ENCODE measurements around the gene KRTAP3-2.
A peak's percentile ranks its signal among the peaks of the same experiment; 100 is the strongest.

Gene KRTAP3-2

DNA sequence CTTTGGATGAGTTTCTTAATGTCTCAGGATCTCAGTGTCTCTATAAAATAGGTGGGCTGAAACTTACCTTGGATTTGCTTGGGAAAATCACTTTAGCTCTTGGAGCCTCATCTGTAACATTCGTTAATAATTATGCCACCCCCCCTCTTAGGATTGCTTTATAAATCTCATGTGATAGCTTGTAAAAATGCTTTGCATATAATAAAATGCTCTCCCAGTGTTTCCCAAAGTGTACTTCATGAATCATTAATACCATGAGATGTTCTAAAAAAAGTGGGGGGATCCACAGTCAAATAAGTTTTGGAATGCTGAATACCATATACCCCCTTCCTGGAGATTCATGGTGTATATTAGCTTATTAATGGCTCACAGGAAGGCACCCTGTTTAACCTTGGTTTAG lies 38.1 kb downstream of the KRTAP3-2 start:
- no peak overlapping the region for H3K4me3 ChIP-seq (ENCODE audit: low read length)
- DNase-seq (ENCODE audit: low read depth), result no peak
- H3K27me3 ChIP-seq (replicated peaks; ENCODE audit: control insufficient read depth, insufficient read depth, low read length), result no peaks in the 10 kb centered on the region
- H3K9ac ChIP-seq (ENCODE audit: low read length), result no peak overlapping the region
- H3K9me3 ChIP-seq (ENCODE audit: control insufficient read depth, low read length), result no peaks in the 10 kb centered on the region
- H3K4me1 ChIP-seq (ENCODE audit: control insufficient read depth, insufficient read depth, low read length), result peaks cover 10% of the 10 kb centered on the region
- no peaks in the 10 kb centered on the region for H3K36me3 ChIP-seq (ENCODE audit: control insufficient read depth, insufficient read depth, low read length, severe bottlenecking)

DNA sequence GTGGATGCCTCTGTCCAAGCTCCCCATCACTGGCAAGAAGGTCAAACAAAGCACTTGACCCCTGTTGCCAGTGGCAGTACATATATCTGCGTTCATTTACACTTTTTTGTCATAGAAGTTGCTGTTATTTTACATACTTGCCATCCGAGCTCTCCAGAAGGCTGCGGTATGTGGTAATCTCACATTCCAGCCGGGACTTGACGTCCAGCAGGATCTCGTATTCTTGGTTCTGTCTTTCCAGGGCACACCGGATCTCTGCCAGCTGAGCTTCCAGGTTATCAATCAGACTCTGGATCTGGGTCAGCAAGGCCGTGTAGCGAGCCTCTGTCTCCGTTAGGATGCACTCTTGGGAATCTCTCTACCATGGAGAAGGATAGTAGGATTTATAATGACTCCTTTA lies 39.6 kb downstream of the KRTAP3-2 start:
- Histone ChIP-seq H3K36me3 (ENCODE audit: control insufficient read depth, insufficient read depth, low read length, severe bottlenecking) (no peaks in the 10 kb centered on the region), H3K27me3 (replicated peaks; ENCODE audit: control insufficient read depth, insufficient read depth, low read length) (no peaks in the 10 kb centered on the region), H3K4me1 (ENCODE audit: control insufficient read depth, insufficient read depth, low read length) (peaks cover 12% of the 10 kb centered on the region), H3K9ac (ENCODE audit: low read length) (no peak overlapping the region), H3K9me3 (ENCODE audit: control insufficient read depth, low read length) (no peaks in the 10 kb centered on the region), H3K4me3 (ENCODE audit: low read length) (no peak overlapping the region)
- DNase-seq (ENCODE audit: low read depth), result no peak

DNA sequence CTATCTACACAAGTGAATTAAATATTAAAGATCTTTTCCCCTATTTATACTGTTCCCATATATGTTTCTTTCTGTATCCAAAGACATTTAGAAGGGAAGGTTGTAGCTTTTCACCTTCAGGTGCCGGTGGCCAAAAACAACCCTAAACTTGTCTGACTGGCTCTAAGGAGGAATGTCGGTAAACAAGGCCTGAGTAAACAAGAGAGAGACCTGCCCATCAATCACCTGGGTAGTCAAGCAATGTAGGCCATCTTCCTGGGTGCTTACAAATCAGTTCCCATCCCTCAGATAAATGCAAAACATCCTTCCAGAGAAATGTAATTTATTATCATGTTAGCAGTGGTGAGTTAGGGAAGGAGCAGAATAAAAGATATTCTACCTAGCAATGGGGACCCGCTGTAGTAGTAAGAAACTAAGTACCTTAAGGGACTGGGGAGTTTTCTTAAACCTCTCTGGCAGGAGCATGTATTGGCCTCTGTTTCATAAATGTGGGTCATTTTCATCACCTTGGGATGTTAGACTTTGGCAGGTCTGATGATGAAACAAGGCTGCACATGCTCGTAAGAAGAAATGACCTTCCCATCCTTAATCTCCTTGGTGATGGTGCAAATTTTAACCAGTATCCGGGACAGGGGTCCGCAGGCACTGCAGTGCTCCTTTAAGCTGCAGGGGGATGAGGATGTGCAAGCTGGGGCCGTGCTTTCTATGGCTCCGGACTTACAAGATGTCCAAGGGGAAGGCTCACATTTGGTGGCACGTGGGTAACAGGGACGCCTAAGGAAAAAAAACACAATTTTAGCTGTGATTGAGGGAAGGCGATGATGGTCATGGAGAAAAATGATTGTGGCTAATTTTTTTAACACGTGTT lies 41.4 kb downstream of the KRTAP3-2 start:
- H3K27me3 ChIP-seq (replicated peaks; ENCODE audit: control insufficient read depth, insufficient read depth, low read length), result no peaks in the 10 kb centered on the region
- no peak for DNase-seq (ENCODE audit: low read depth)
- H3K4me1 ChIP-seq (ENCODE audit: control insufficient read depth, insufficient read depth, low read length), result peaks cover 24% of the 10 kb centered on the region
- no peak overlapping the region for H3K9ac ChIP-seq (ENCODE audit: low read length)
- H3K9me3 ChIP-seq (ENCODE audit: control insufficient read depth, low read length), result no peaks in the 10 kb centered on the region
- H3K4me3 ChIP-seq (ENCODE audit: low read length), result no peak overlapping the region
- H3K36me3 ChIP-seq (ENCODE audit: control insufficient read depth, insufficient read depth, low read length, severe bottlenecking), result no peaks in the 10 kb centered on the region

DNA sequence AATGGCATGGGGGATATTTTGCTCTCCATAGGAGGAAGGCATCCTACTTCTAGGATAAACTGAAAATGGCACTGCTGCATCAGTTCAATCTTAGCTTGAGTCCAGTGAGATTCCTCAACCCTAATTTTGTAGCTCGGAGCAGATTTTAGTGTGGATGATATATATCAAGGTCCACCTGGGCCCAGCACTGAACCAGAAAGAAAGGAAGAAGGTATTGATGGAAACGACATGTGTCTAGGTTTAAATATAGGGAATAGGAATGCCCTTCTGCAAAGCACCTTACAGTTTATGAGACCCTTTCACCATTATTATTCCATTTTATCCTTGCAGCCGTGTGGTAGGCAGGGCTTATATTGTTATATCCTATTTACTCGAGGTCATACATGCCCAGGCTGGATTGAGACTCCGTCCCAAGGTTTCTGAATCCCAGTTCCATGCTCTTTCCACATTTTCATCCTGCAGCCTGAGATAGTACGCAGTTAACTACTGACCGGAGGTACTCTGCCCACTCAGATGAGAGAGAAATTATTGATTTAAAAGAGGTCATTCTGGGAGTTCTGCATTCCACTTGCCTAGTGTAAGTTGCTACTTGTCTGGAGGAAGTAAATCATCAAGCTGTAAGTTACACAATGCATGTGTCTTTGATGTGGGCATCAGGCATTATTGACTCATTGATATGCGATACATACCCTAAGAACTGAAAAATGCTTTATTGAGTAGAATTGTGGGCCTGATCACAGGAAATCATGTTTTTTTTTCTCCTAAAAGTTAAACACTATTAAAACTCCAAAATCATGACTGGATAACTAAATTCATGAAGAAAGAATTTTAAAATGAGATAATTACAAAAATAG lies 43.1 kb downstream of the KRTAP3-2 start:
- peak; percentile 77 for DNase-seq (ENCODE audit: low read depth)
- Histone ChIP-seq H3K9me3 (ENCODE audit: control insufficient read depth, low read length) (no peaks in the 10 kb centered on the region), H3K27me3 (replicated peaks; ENCODE audit: control insufficient read depth, insufficient read depth, low read length) (no peaks in the 10 kb centered on the region), H3K4me1 (ENCODE audit: control insufficient read depth, insufficient read depth, low read length) (peaks cover 40% of the 10 kb centered on the region), H3K4me3 (ENCODE audit: low read length) (no peak overlapping the region), H3K9ac (ENCODE audit: low read length) (no peak overlapping the region), H3K36me3 (ENCODE audit: control insufficient read depth, insufficient read depth, low read length, severe bottlenecking) (no peaks in the 10 kb centered on the region)

DNA sequence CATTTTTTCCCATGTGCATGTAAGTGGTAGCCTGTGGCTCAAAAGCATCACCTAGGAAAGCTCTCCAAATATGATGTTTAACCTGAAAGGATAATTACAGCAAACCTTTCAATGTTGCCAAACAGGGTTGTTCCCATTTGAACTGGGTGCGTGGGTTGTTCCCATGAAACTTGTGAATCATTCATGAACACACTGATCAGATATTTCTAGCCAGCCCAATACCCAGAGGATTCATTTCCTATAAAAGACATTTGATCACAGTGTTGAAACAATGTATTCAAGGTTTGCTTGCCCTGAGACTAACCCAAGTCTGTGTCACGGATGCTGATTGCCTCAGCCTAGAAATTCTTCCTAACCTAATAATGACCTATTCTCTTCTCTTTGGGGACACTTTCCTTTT lies 45.8 kb downstream of the KRTAP3-2 start:
- Histone ChIP-seq H3K4me3 (ENCODE audit: low read length) (no peak overlapping the region), H3K36me3 (ENCODE audit: control insufficient read depth, insufficient read depth, low read length, severe bottlenecking) (no peaks in the 10 kb centered on the region), H3K4me1 (ENCODE audit: control insufficient read depth, insufficient read depth, low read length) (peaks cover 45% of the 10 kb centered on the region), H3K27me3 (replicated peaks; ENCODE audit: control insufficient read depth, insufficient read depth, low read length) (no peaks in the 10 kb centered on the region), H3K9me3 (ENCODE audit: control insufficient read depth, low read length) (no peaks in the 10 kb centered on the region), H3K9ac (ENCODE audit: low read length) (no peak overlapping the region)
- peak; percentile 46 for DNase-seq (ENCODE audit: low read depth)

DNA sequence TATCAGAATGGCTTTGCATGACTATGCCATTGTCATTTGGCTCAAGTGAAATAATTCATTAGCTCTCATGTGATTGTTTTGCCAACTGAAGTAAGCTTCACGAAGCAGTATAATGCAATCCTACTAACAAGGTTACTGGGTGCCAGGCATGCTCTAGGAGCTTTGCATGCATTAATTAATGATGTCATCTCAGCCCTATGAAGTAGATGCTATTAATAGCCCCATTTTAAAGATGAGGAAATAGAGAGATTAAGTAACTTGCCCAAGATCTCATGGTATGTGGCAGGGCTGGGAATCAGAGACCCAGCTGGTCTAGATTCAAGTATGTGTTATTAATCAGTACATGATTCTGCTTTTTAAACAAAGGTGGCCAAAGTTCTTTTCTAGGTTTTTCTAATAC lies 47.0 kb downstream of the KRTAP3-2 start:
- H3K4me3 ChIP-seq (ENCODE audit: low read length), result no peak overlapping the region
- peak; percentile 87 for DNase-seq (ENCODE audit: low read depth)
- H3K27me3 ChIP-seq (replicated peaks; ENCODE audit: control insufficient read depth, insufficient read depth, low read length), result no peaks in the 10 kb centered on the region
- H3K9me3 ChIP-seq (ENCODE audit: control insufficient read depth, low read length), result no peaks in the 10 kb centered on the region
- no peak overlapping the region for H3K9ac ChIP-seq (ENCODE audit: low read length)
- H3K36me3 ChIP-seq (ENCODE audit: control insufficient read depth, insufficient read depth, low read length, severe bottlenecking), result no peaks in the 10 kb centered on the region
- H3K4me1 ChIP-seq (ENCODE audit: control insufficient read depth, insufficient read depth, low read length), result peaks cover 45% of the 10 kb centered on the region

DNA sequence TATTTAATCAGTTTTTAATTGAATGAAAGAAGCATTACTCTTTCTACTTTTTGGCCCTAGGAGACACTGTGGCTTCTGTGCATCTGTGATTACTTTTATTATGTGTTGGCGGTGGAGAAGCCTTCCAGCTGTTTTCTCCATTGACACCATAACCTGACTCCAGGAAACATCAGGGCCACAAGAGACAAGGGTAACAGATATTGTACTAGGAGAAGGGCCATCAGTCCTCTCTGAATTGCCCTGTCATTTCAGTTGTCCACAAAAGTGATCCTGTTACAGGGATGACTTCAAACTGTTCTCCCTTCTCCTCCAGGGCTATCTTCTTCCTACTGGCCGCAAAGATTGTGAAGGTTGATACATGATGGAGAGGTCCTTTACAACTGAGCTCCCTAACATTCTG lies 47.6 kb downstream of the KRTAP3-2 start:
- Histone ChIP-seq H3K27me3 (replicated peaks; ENCODE audit: control insufficient read depth, insufficient read depth, low read length) (no peaks in the 10 kb centered on the region), H3K9ac (ENCODE audit: low read length) (peak overlapping the region; percentile 2), H3K9me3 (ENCODE audit: control insufficient read depth, low read length) (no peaks in the 10 kb centered on the region), H3K4me1 (ENCODE audit: control insufficient read depth, insufficient read depth, low read length) (peaks cover 40% of the 10 kb centered on the region), H3K4me3 (ENCODE audit: low read length) (no peak overlapping the region), H3K36me3 (ENCODE audit: control insufficient read depth, insufficient read depth, low read length, severe bottlenecking) (no peaks in the 10 kb centered on the region)
- no peak for DNase-seq (ENCODE audit: low read depth)

DNA sequence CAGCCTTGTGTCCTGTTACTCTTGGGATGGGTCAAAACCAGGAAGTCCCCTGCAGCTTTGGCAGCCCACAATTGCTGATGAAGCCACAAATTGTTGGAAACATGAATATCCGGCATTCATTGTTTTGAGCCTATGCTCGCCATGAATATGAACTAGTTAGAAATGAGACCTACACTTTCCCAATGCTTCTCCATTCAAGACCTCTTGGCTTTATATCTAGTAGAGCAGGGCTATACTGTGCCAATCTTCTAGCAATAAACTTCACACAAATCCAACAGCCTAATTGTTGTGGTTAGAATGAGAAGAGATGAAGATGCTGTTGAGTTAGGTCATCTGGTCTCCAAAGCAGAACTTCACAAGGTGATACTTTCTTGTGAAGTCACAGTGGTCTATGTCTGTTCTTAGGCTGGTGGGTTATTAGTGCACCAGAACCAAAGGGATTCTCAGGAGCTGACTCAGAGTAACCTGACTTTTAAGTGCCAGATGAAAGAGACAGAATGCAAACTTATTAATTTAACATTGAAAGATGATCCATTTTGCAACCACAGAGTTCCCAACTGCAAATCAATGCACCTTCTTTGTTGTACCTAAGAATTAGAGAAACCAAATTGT lies 48.6 kb downstream of the KRTAP3-2 start:
- Histone ChIP-seq H3K9ac (ENCODE audit: low read length) (no peak overlapping the region), H3K4me1 (ENCODE audit: control insufficient read depth, insufficient read depth, low read length) (peaks cover 33% of the 10 kb centered on the region), H3K9me3 (ENCODE audit: control insufficient read depth, low read length) (no peaks in the 10 kb centered on the region), H3K27me3 (replicated peaks; ENCODE audit: control insufficient read depth, insufficient read depth, low read length) (no peaks in the 10 kb centered on the region), H3K36me3 (ENCODE audit: control insufficient read depth, insufficient read depth, low read length, severe bottlenecking) (no peaks in the 10 kb centered on the region), H3K4me3 (ENCODE audit: low read length) (no peak overlapping the region)
- DNase-seq (ENCODE audit: low read depth), result no peak

DNA sequence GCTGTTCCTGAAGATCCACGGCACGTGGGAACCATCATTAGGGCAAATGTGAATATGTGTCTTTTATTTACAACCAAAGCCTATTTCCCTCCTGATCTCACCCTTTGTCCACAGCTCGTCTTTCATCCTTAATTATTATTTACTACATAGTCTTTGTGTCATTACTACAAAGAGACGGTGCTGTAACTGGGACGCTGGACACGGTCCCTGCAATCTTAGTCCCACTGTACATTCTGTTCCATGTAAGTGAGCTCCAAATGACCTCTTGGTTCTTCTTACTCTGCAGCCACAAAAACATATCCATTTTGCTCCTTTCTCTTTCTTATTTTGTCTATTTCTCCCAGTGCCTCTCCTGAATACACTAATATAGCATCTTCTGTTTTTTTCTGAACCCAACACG lies 49.5 kb downstream of the KRTAP3-2 start:
- Histone ChIP-seq H3K36me3 (ENCODE audit: control insufficient read depth, insufficient read depth, low read length, severe bottlenecking) (no peaks in the 10 kb centered on the region), H3K4me3 (ENCODE audit: low read length) (no peak overlapping the region), H3K9me3 (ENCODE audit: control insufficient read depth, low read length) (no peaks in the 10 kb centered on the region), H3K9ac (ENCODE audit: low read length) (no peak overlapping the region), H3K4me1 (ENCODE audit: control insufficient read depth, insufficient read depth, low read length) (peaks cover 33% of the 10 kb centered on the region), H3K27me3 (replicated peaks; ENCODE audit: control insufficient read depth, insufficient read depth, low read length) (no peaks in the 10 kb centered on the region)
- DNase-seq (ENCODE audit: low read depth), result no peak

DNA sequence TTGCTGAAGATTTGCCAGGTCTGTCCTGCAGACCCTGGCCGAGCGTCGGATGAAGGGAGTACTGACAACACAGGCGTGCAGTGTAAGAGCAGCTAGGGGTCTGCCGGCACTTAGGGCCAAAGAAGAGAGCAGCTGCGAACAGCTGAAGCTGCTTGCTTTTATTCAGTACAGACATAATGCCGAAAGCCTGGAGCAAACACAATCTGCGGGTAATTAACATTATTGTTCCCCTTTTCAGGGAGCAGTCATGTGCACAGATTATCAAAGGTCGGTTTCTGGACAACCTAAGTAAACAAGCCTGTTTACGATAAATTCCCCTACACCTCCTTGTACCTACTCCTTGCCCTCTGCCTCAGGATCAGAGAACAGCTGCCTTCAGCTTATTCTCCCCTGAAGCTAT lies 50.3 kb downstream of the KRTAP3-2 start:
- Histone ChIP-seq H3K27me3 (replicated peaks; ENCODE audit: control insufficient read depth, insufficient read depth, low read length) (no peaks in the 10 kb centered on the region), H3K9me3 (ENCODE audit: control insufficient read depth, low read length) (no peaks in the 10 kb centered on the region), H3K4me3 (ENCODE audit: low read length) (no peak overlapping the region), H3K9ac (ENCODE audit: low read length) (no peak overlapping the region), H3K36me3 (ENCODE audit: control insufficient read depth, insufficient read depth, low read length, severe bottlenecking) (no peaks in the 10 kb centered on the region), H3K4me1 (ENCODE audit: control insufficient read depth, insufficient read depth, low read length) (peaks cover 32% of the 10 kb centered on the region)
- no peak for DNase-seq (ENCODE audit: low read depth)

All from adipocyte (in vitro differentiated cells).